ENCODE data around the gene SPATS2L.

- TF ChIP-seq POLR2A (IDR thresholded peaks at IDR 0.05) = no peak
- TF ChIP-seq, protein P1, sequence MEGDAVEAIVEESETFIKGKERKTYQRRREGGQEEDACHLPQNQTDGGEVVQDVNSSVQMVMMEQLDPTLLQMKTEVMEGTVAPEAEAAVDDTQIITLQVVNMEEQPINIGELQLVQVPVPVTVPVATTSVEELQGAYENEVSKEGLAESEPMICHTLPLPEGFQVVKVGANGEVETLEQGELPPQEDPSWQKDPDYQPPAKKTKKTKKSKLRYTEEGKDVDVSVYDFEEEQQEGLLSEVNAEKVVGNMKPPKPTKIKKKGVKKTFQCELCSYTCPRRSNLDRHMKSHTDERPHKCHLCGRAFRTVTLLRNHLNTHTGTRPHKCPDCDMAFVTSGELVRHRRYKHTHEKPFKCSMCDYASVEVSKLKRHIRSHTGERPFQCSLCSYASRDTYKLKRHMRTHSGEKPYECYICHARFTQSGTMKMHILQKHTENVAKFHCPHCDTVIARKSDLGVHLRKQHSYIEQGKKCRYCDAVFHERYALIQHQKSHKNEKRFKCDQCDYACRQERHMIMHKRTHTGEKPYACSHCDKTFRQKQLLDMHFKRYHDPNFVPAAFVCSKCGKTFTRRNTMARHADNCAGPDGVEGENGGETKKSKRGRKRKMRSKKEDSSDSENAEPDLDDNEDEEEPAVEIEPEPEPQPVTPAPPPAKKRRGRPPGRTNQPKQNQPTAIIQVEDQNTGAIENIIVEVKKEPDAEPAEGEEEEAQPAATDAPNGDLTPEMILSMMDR (IDR thresholded peaks at IDR 0.05) = no peak
These were observed 181.7 kb downstream of the SPATS2L start for GRCh38 chr2:200488169-200488568.
